GM06990 (cell line): ENCODE measurements around the gene CENPN.

Source experiments
- DNase-seq: peaks from one replicate; pipeline ENCODE4 v3.0.0-alpha.2; 2011; ENCODE audit not compliant: insufficient read length; ENCODE audit errors: extremely low read depth
- H3K27me3 ChIP-seq: replicated peaks from 2 replicates; pipeline ENCODE4 v1.6.0; 2011; ENCODE audit warnings: low read length; ENCODE audit not compliant: control insufficient read depth, insufficient read depth
- H3K36me3 ChIP-seq: 2 replicates; pipeline ENCODE4 v1.5.1; 2011; ENCODE audit warnings: low read length; ENCODE audit not compliant: control insufficient read depth, insufficient read depth
- H3K4me3 ChIP-seq: replicated peaks from 2 replicates; pipeline ENCODE4 v1.5.1; 2011; ENCODE audit warnings: low read depth, mild to moderate bottlenecking, control low read depth, low read length
- CTCF ChIP-seq: IDR thresholded peaks from 2 replicates; pipeline ENCODE4 v1.5.1; 2011; ENCODE audit warnings: low read length, control low read depth, mild to moderate bottlenecking, inconsistent platforms; ENCODE audit not compliant: insufficient read depth, poor library complexity, severe bottlenecking

CENPN gene

GRCh38 chr16:81071805-81072204, 64.8 kb downstream of the CENPN start:
- DNase-seq: no peak
- Histone ChIP-seq H3K27me3 (no peaks in the 10 kb centered on the region), H3K36me3 (no peaks in the 10 kb centered on the region), H3K4me3 (no peak overlapping the region)
- no peak for TF ChIP-seq CTCF

- DNase-seq: no peak
- no peak overlapping the region for H3K4me3 ChIP-seq
- no peaks in the 10 kb centered on the region for H3K27me3 ChIP-seq
- TF ChIP-seq CTCF: no peak
- H3K36me3 ChIP-seq: no peaks in the 10 kb centered on the region
Observed at GRCh38 chr16:81073560-81074330, 66.7 kb downstream of the CENPN start.

- no peak for TF ChIP-seq CTCF
- no peak for DNase-seq
- H3K4me3 ChIP-seq: peak overlapping the region; percentile 75
- no peaks in the 10 kb centered on the region for H3K36me3 ChIP-seq
- no peaks in the 10 kb centered on the region for H3K27me3 ChIP-seq
Observed at GRCh38 chr16:81076566-81077075, 69.6 kb downstream of the CENPN start.

GRCh38 chr16:81077076-81077940, 70.3 kb downstream of the CENPN start, which contains the start of gene C16orf46:
TSS of gene C16orf46 (minus strand) at chr16:81077238. CDS start at chr16:81063955, 13,283 bp downstream.
- H3K36me3 ChIP-seq: no peaks in the 10 kb centered on the region
- DNase-seq: peak; percentile 98
- peak within 1 kb of the TSS; percentile 75 for H3K4me3 ChIP-seq
- no peaks in the 10 kb centered on the region for H3K27me3 ChIP-seq
- TF ChIP-seq CTCF: no peak

GRCh38 chr16:81080233-81080632, 73.2 kb downstream of the CENPN start:
- Histone ChIP-seq H3K36me3 (no peaks in the 10 kb centered on the region), H3K27me3 (no peaks in the 10 kb centered on the region), H3K4me3 (no peak overlapping the region)
- TF ChIP-seq CTCF: no peak
- DNase-seq: no peak
